K562 (cell line): ENCODE results near the gene PLEKHG4B.

Experiments
- CCNT2 ChIP-seq: IDR thresholded peaks from 2 replicates; pipeline ENCODE4 v1.6.1; 2011; ENCODE audit warnings: borderline replicate concordance, low read depth, mild to moderate bottlenecking, moderate library complexity, mixed read lengths, low read length; ENCODE audit not compliant: insufficient read length; ENCODE audit errors: extremely low read depth
- EGR1 ChIP-seq: fragments of 450-650 bp; conservative IDR thresholded peaks from 2 replicates; pipeline ENCODE4 v1.6.1; 2017; ENCODE audit warnings: mild to moderate bottlenecking
- ETV6 ChIP-seq, 3 experiments: fragments of 150-350 bp in 1 of 3; sonication (generic) in 1 of 3; formaldehyde crosslinking in 1 of 3; IDR thresholded peaks; 2 replicates each; pipeline versions ENCODE4 v1.6.1 to v1.8.0; 2014 to 2022; ENCODE audit warnings: borderline replicate concordance in 2 of 3, low read depth in 2 of 3, antibody characterized with exemption in 1 of 3, low read length in 1 of 3, mild to moderate bottlenecking in 1 of 3, missing genetic modification reagents in 1 of 3
- EZH2 ChIP-seq: IDR thresholded peaks from 2 replicates; pipeline ENCODE4 v1.6.1; 2012; ENCODE audit warnings: low read depth, mild to moderate bottlenecking, inconsistent platforms, low read length, borderline replicate concordance
- KLF6 ChIP-seq: fragments of 250-450 bp; sonication (Bioruptor Pico); IDR thresholded peaks from 2 replicates; pipeline ENCODE4 v1.4.0; 2020; ENCODE audit warnings: mild to moderate bottlenecking, moderate library complexity, borderline replicate concordance
- POLR2A ChIP-seq: fragments of 450-650 bp; conservative IDR thresholded peaks from 2 replicates; pipeline ENCODE4 v1.6.1; 2016
- SIN3A ChIP-seq, 2 experiments: fragments of 150-350 bp in 1 of 2; IDR thresholded peaks; 2 replicates each; pipeline ENCODE4 v1.6.1; 2011 to 2016; ENCODE audit warnings: borderline replicate concordance in 2 of 2, low read depth in 2 of 2, low read length in 2 of 2, mild to moderate bottlenecking in 2 of 2, moderate library complexity in 2 of 2; ENCODE audit not compliant: control insufficient read depth in 1 of 2
- TAF1 ChIP-seq: IDR thresholded peaks from 2 replicates; pipeline ENCODE4 v1.6.1; 2011; ENCODE audit warnings: mild to moderate bottlenecking, low read length, moderate library complexity; ENCODE audit not compliant: insufficient read depth, control insufficient read depth, severe bottlenecking; ENCODE audit errors: extremely low read depth
- ZBTB17 ChIP-seq: fragments of 450-650 bp; formaldehyde crosslinking; IDR thresholded peaks from 2 replicates; pipeline ENCODE4 v1.4.0; 2020; ENCODE audit warnings: mild to moderate bottlenecking
- ZNF133 ChIP-seq: fragments of 250-450 bp; sonication (Bioruptor Pico); IDR thresholded peaks from 2 replicates; pipeline ENCODE4 v1.4.0; 2020; ENCODE audit warnings: mild to moderate bottlenecking
- ZNF184 ChIP-seq: sonication (generic); formaldehyde crosslinking; IDR thresholded peaks from 2 replicates; pipeline ENCODE4 v1.5.0; 2020; ENCODE audit warnings: missing genetic modification reagents
- ZNF384 ChIP-seq: IDR thresholded peaks from 2 replicates; pipeline ENCODE4 v1.6.1; 2012; ENCODE audit warnings: low read depth, low read length, improper control_type of control experiment
- TF ChIP-seq, protein P1 (sequence below): sonication (generic); formaldehyde crosslinking; IDR thresholded peaks from 2 replicates; pipeline ENCODE4 v1.8.1; 2023; ENCODE audit warnings: mild to moderate bottlenecking, missing genetic modification reagents
- TF ChIP-seq, protein P2 (sequence below): fragments of 450-650 bp; formaldehyde crosslinking; IDR thresholded peaks from 2 replicates; pipeline ENCODE4 v1.4.0; 2020; ENCODE audit warnings: mild to moderate bottlenecking, moderate library complexity

DNA sequence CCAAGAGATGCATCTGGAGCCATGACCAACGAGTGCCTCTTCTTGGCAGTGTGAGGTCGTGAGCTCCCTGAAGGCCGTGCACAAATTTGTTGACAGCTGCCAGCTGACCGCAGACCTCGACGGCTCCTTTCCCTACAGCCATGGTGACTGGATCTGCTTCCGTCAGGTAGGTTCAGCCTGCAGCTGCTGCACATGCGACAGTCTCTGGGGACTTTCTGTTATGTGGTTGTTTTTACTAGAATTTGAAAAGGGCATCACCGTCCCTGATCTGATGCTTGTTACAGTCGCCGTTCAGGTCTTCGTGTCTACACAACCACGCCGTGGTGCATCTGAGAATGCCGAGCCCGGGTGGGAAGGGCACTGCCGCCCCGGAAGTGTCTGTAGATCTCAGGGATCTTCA lies 62.9 kb downstream of the PLEKHG4B start:
- TF ChIP-seq ETV6 (IDR thresholded peaks at IDR 0.05; ENCODE audit: borderline replicate concordance in 1 of 2, low read depth in 2 of 2, low read length in 1 of 2) (no peak), ETV6 (CRISPR knock-in tag; IDR thresholded peaks at IDR 0.05; ENCODE audit: borderline replicate concordance) (no peak), KLF6 (no peak), EGR1 (no peak), EZH2 (no peak), CCNT2 (no peak), ZNF384 (no peak), TAF1 (no peak), SIN3A (IDR thresholded peaks at IDR 0.05; ENCODE audit: borderline replicate concordance in 2 of 2, control insufficient read depth in 1 of 2, low read depth in 2 of 2, low read length in 2 of 2) (no peak), ZNF133 (CRISPR knock-in tag) (no peak), ZBTB17 (CRISPR knock-in tag) (no peak), POLR2A (no peak), ZNF184 (CRISPR knock-in tag) (no peak)
- TF ChIP-seq, protein P1, sequence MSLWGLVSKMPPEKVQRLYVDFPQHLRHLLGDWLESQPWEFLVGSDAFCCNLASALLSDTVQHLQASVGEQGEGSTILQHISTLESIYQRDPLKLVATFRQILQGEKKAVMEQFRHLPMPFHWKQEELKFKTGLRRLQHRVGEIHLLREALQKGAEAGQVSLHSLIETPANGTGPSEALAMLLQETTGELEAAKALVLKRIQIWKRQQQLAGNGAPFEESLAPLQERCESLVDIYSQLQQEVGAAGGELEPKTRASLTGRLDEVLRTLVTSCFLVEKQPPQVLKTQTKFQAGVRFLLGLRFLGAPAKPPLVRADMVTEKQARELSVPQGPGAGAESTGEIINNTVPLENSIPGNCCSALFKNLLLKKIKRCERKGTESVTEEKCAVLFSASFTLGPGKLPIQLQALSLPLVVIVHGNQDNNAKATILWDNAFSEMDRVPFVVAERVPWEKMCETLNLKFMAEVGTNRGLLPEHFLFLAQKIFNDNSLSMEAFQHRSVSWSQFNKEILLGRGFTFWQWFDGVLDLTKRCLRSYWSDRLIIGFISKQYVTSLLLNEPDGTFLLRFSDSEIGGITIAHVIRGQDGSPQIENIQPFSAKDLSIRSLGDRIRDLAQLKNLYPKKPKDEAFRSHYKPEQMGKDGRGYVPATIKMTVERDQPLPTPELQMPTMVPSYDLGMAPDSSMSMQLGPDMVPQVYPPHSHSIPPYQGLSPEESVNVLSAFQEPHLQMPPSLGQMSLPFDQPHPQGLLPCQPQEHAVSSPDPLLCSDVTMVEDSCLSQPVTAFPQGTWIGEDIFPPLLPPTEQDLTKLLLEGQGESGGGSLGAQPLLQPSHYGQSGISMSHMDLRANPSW, result no peak
- TF ChIP-seq, protein P2, sequence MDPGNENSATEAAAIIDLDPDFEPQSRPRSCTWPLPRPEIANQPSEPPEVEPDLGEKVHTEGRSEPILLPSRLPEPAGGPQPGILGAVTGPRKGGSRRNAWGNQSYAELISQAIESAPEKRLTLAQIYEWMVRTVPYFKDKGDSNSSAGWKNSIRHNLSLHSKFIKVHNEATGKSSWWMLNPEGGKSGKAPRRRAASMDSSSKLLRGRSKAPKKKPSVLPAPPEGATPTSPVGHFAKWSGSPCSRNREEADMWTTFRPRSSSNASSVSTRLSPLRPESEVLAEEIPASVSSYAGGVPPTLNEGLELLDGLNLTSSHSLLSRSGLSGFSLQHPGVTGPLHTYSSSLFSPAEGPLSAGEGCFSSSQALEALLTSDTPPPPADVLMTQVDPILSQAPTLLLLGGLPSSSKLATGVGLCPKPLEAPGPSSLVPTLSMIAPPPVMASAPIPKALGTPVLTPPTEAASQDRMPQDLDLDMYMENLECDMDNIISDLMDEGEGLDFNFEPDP (CRISPR knock-in tag), result no peak
